Stimulated activated CD4-positive, alpha-beta T cell treated with anti-CD3 and anti-CD28 coated beads, Interleukin-1b, Interleukin-23, amount 100 ng/mL, for 48 hours (primary cell): ENCODE measurements around the gene LCLAT1.

ENCODE experiments used
- DNase-seq: peaks from one replicate; pipeline ENCODE4 v3.0.0-alpha.2; 2020

Gene LCLAT1

GRCh38 chr2:30680121-30680520 is 233.1 kb downstream of the LCLAT1 start:
- no peak for DNase-seq

GRCh38 chr2:30681022-30681421 is 234.0 kb downstream of the LCLAT1 start:
- no peak for DNase-seq

GRCh38 chr2:30683236-30683956 is 236.3 kb downstream of the LCLAT1 start:
- no peak for DNase-seq

GRCh38 chr2:30684026-30684425 is 237.0 kb downstream of the LCLAT1 start:
- DNase-seq: no peak

GRCh38 chr2:30684516-30684915 is 237.5 kb downstream of the LCLAT1 start:
- no peak for DNase-seq

- DNase-seq: no peak
These were observed 237.9 kb downstream of the LCLAT1 start for GRCh38 chr2:30684996-30685395.

GRCh38 chr2:30686000-30686399 is 239.0 kb downstream of the LCLAT1 start:
- no peak for DNase-seq

GRCh38 chr2:30686669-30687068 is 239.6 kb downstream of the LCLAT1 start:
- no peak for DNase-seq

GRCh38 chr2:30688956-30689401 is 241.9 kb downstream of the LCLAT1 start:
- no peak for DNase-seq

- DNase-seq: no peak
These were observed 242.6 kb downstream of the LCLAT1 start for GRCh38 chr2:30689496-30690125.

GRCh38 chr2:30690126-30690561 is 243.1 kb downstream of the LCLAT1 start:
- no peak for DNase-seq

- no peak for DNase-seq
These were observed 244.3 kb downstream of the LCLAT1 start for GRCh38 chr2:30691091-30691947.

- no peak for DNase-seq
These were observed 245.1 kb downstream of the LCLAT1 start for GRCh38 chr2:30691948-30692828.

GRCh38 chr2:30692829-30693275 is 245.8 kb downstream of the LCLAT1 start:
- no peak for DNase-seq
